Measurements from ENCODE around the gene CLIC4. TPM values are rescaled to one million over a fixed set of nuclear protein-coding genes. Genes with fewer than 3 reads are reported as not detected.

Gene CLIC4
- total and polyA plus RNA-seq, 9 of the 15 experiments (the other 6 are each of a cell fraction or from before 2014, with no cell fraction given): 16.0 to 67.5 (median 38.4) TPM

DNA sequence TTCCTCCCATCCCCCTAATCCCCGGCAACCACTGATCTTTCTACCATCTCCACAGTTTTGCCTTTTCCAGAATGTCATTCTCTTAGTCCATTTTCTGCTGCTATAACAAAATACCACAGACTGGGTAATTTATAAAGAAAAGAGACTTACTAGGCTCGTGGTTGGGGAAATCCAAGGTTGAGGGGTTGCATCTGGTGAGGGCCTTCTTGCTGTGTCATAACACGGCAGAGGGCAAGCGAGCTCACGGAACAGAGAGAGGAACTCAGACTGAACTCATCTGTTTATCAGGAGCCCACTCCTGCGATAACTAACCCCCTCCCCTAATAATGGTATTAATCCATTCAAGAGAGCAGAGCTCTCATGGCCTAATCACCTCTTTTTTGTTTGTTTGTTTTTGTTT is 132.8 kb downstream of the CLIC4 start (continued):
- TF ChIP-seq, protein P1, sequence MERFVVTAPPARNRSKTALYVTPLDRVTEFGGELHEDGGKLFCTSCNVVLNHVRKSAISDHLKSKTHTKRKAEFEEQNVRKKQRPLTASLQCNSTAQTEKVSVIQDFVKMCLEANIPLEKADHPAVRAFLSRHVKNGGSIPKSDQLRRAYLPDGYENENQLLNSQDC (CRISPR knock-in tag; IDR thresholded peaks at IDR 0.05): no peak
- TF ChIP-seq ZFX (CRISPR knock-in tag; IDR thresholded peaks at IDR 0.05): no peak
- no peak for TF ChIP-seq STAT5B (CRISPR knock-in tag; IDR thresholded peaks at IDR 0.05)
- TF ChIP-seq, protein P2, sequence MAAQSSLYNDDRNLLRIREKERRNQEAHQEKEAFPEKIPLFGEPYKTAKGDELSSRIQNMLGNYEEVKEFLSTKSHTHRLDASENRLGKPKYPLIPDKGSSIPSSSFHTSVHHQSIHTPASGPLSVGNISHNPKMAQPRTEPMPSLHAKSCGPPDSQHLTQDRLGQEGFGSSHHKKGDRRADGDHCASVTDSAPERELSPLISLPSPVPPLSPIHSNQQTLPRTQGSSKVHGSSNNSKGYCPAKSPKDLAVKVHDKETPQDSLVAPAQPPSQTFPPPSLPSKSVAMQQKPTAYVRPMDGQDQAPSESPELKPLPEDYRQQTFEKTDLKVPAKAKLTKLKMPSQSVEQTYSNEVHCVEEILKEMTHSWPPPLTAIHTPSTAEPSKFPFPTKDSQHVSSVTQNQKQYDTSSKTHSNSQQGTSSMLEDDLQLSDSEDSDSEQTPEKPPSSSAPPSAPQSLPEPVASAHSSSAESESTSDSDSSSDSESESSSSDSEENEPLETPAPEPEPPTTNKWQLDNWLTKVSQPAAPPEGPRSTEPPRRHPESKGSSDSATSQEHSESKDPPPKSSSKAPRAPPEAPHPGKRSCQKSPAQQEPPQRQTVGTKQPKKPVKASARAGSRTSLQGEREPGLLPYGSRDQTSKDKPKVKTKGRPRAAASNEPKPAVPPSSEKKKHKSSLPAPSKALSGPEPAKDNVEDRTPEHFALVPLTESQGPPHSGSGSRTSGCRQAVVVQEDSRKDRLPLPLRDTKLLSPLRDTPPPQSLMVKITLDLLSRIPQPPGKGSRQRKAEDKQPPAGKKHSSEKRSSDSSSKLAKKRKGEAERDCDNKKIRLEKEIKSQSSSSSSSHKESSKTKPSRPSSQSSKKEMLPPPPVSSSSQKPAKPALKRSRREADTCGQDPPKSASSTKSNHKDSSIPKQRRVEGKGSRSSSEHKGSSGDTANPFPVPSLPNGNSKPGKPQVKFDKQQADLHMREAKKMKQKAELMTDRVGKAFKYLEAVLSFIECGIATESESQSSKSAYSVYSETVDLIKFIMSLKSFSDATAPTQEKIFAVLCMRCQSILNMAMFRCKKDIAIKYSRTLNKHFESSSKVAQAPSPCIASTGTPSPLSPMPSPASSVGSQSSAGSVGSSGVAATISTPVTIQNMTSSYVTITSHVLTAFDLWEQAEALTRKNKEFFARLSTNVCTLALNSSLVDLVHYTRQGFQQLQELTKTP (IDR thresholded peaks at IDR 0.05; ENCODE audit: low read depth in 1 of 2, partially characterized antibody in 2 of 2): no peak
- no peak for TF ChIP-seq SMAD4 (CRISPR knock-in tag; conservative IDR thresholded peaks at IDR 0.05)
- TF ChIP-seq GABPB1 (CRISPR knock-in tag; IDR thresholded peaks at IDR 0.05): no peak
- TF ChIP-seq HOXB6 (CRISPR knock-in tag; IDR thresholded peaks at IDR 0.05; ENCODE audit: borderline replicate concordance): no peak
- no peak for TF ChIP-seq ZNF507 (tag; conservative IDR thresholded peaks at IDR 0.05)

Data from K562 (cell line).